ENCODE data around the gene TCAP. TPM values are rescaled to one million over a fixed set of nuclear protein-coding genes. Genes with fewer than 3 reads are reported as not detected.
A peak's percentile ranks its signal among the peaks of the same experiment; 100 is the strongest.
"Not testable (repeated sequence)": the region's sequence is repeated elsewhere in the genome, so short reads cannot be mapped to it uniquely, and the experiment has no call there.

TCAP gene
- polyA plus RNA-seq, 1 donor from 2014 or later: not detected

- peaks cover 8 to 19% (median 11%) of the 10 kb centered on the region in 3 donors for H3K4me1 Mint-ChIP-seq
- H3K27ac Mint-ChIP-seq: peak overlapping the region in 2 of 3 donors; percentile 63 to 82
- no peaks in the 10 kb centered on the region for H3K36me3 Mint-ChIP-seq
- peaks cover 30% of the 10 kb centered on the region for H3K27me3 Mint-ChIP-seq
- H3K9me3 Mint-ChIP-seq: peaks cover 0 to 2% (median 0%) of the 10 kb centered on the region in 3 donors
- H3K4me3 Mint-ChIP-seq: no peak overlapping the region
These were observed 38.0 kb downstream of the TCAP start for GRCh38 chr17:39702901-39703893.

DNA sequence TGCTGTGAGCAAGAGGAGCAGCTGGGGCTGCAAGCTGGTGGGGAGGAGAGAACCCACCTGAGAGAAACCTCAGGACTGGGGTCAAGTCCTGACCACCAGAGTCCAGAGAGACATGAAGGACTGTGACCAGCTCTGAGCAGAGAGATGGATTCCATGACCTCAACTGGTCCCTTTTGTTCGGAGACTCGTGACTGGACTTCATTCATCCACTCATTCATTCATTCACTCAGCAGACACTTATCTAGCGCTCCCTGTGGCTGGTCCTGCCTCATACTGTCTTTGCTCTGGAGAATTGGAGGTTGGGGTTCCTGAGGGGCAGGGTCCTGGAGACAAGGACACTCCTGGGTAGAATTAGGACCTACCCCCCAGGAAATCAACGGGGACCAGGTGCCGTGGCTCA is 38.8 kb downstream of the TCAP start:
- H3K36me3 Mint-ChIP-seq: no peaks in the 10 kb centered on the region
- peaks cover 0 to under 1% (median 0%) of the 10 kb centered on the region in 3 donors for H3K9me3 Mint-ChIP-seq
- H3K4me3 Mint-ChIP-seq: no peak overlapping the region
- H3K4me1 Mint-ChIP-seq: peaks cover 8 to 21% (median 11%) of the 10 kb centered on the region in 3 donors
- peak overlapping the region in 2 of 3 donors; percentile 63 to 82 for H3K27ac Mint-ChIP-seq
- peaks cover 25% of the 10 kb centered on the region for H3K27me3 Mint-ChIP-seq

DNA sequence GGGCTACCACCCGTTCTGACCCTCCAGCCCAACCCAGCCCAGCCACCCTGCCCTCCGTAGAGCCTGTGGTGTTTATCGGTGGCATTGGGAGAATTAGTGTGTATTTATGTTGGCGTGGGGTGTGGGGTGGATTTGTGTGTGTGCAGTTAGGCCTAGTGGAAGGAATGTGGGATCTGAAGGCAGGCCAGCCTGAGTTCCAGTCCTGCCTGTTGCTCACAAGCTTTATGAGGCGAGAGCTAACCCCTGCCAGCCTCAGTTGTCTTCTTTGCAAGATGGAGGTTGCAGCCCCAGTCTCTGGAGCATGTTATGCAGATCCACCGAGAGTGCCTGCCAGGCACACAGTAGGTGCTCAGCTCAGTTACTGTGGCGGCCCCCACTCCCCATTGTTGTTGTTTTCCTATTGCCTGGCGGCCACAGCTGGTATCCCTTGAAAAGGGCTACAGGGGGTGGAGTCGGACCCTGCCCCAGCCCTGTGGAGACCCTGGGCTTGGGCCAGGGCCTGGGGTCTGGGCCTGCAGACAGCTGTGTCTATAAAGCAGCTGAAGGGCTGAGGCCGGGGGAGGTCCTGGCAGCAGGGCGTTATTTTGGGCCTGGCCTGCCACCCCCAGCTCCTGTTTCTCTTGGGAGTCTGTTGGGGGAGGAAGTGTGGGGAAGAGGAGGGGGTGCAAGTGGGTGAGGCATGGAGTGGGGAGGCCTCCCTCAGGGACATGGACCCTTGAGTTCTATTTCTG is 39.8 kb downstream of the TCAP start:
- H3K27me3 Mint-ChIP-seq: peaks cover 15% of the 10 kb centered on the region
- H3K36me3 Mint-ChIP-seq: peaks cover 2% of the 10 kb centered on the region
- no peak overlapping the region for H3K27ac Mint-ChIP-seq
- H3K9me3 Mint-ChIP-seq: no peaks in the 10 kb centered on the region
- peaks cover 9 to 21% (median 11%) of the 10 kb centered on the region in 3 donors for H3K4me1 Mint-ChIP-seq
- no peak overlapping the region for H3K4me3 Mint-ChIP-seq

GRCh38 chr17:39705786-39706348 is 40.7 kb downstream of the TCAP start:
- peaks cover 12% of the 10 kb centered on the region for H3K27me3 Mint-ChIP-seq
- peaks cover 2% of the 10 kb centered on the region for H3K36me3 Mint-ChIP-seq
- no peak overlapping the region for H3K4me3 Mint-ChIP-seq
- H3K4me1 Mint-ChIP-seq: peaks cover 9 to 21% (median 11%) of the 10 kb centered on the region in 3 donors
- no peak overlapping the region for H3K27ac Mint-ChIP-seq
- H3K9me3 Mint-ChIP-seq: no peaks in the 10 kb centered on the region

DNA sequence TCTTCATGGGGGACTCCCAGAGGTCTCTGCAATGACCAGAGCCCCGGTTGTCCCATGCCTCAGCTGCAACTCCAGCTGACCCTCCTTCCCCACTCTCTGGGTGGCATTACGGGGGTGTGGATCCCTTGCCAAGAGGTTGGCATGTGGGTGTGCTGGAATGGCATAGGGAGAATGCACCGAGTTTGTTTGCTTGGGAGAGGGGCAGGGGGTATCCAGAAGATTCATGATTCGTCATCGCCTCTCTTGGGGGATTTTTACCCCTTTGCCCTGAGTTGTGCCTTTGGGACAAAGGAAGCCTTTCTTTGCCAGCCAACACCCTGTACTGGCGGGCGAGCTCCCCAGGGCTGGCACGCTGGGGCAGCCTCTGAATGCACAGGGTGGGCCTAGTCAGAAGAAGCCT is 41.2 kb downstream of the TCAP start:
- Mint-ChIP-seq H3K4me1 (peaks cover 8 to 21% (median 11%) of the 10 kb centered on the region in 3 donors), H3K27ac (no peak overlapping the region), H3K4me3 (no peak overlapping the region), H3K36me3 (peaks cover 2% of the 10 kb centered on the region), H3K9me3 (no peaks in the 10 kb centered on the region), H3K27me3 (peaks cover 7% of the 10 kb centered on the region)

GRCh38 chr17:39706921-39707337 is 41.8 kb downstream of the TCAP start:
- Mint-ChIP-seq H3K4me3 (no peak overlapping the region), H3K27ac (no peak overlapping the region), H3K36me3 (peaks cover 2% of the 10 kb centered on the region), H3K27me3 (peaks cover 4% of the 10 kb centered on the region), H3K9me3 (no peaks in the 10 kb centered on the region), H3K4me1 (peaks cover 8 to 21% (median 11%) of the 10 kb centered on the region in 3 donors)

GRCh38 chr17:39709319-39709997 is 44.3 kb downstream of the TCAP start:
- Mint-ChIP-seq H3K4me3 (peak overlapping the region in 1 of 4 donors; percentile 67), H3K36me3 (peaks cover 9% of the 10 kb centered on the region)

GRCh38 chr17:39709998-39710964 is 45.1 kb downstream of the TCAP start:
- Mint-ChIP-seq H3K4me3 (no peak overlapping the region), H3K36me3 (peaks cover 9% of the 10 kb centered on the region), H3K9me3 (no peaks in the 10 kb centered on the region), H3K4me1 (peaks cover 6 to 15% (median 6%) of the 10 kb centered on the region in 3 donors), H3K27me3 (no peaks in the 10 kb centered on the region), H3K27ac (no peak overlapping the region)

More at GRCh38 chr17:39709319-39709997, 44.3 kb downstream of the TCAP start:
- Mint-ChIP-seq H3K9me3 (no peaks in the 10 kb centered on the region), H3K27me3 (no peaks in the 10 kb centered on the region), H3K27ac (no peak overlapping the region), H3K4me1 (peaks cover 6 to 15% (median 7%) of the 10 kb centered on the region in 3 donors)

DNA sequence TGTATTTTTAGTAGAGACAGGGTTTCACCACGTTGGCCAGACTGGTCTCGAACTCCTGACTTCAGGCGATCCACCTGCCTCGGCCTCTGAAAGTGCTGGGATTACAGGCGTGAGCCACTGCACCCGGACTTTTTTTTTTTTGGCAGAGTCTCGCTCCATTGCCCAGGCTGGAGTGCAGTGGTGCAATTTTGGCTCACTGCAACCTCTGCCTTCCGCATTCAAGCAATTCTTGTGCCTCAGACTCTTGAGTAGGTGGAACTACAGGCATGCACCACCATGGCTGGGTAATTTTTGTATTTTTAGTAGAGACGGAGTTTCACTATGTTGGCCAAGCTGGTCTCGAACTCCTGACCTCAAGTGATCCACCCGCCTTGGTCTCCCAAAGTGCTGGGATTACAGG is 45.9 kb downstream of the TCAP start:
- not testable (repeated sequence) for H3K27ac Mint-ChIP-seq, H3K27me3 Mint-ChIP-seq, H3K4me3 Mint-ChIP-seq, H3K9me3 Mint-ChIP-seq, H3K36me3 Mint-ChIP-seq
- H3K4me1 Mint-ChIP-seq: peaks cover 6 to 15% (median 6%) of the 10 kb centered on the region in 3 donors

- Mint-ChIP-seq H3K4me1 (peaks cover 5 to 13% (median 5%) of the 10 kb centered on the region in 3 donors), H3K36me3 (peaks cover 9% of the 10 kb centered on the region), H3K4me3 (no peak overlapping the region), H3K27ac (no peak overlapping the region), H3K27me3 (no peaks in the 10 kb centered on the region), H3K9me3 (no peaks in the 10 kb centered on the region)
These were observed 46.7 kb downstream of the TCAP start for GRCh38 chr17:39711851-39712250.

DNA sequence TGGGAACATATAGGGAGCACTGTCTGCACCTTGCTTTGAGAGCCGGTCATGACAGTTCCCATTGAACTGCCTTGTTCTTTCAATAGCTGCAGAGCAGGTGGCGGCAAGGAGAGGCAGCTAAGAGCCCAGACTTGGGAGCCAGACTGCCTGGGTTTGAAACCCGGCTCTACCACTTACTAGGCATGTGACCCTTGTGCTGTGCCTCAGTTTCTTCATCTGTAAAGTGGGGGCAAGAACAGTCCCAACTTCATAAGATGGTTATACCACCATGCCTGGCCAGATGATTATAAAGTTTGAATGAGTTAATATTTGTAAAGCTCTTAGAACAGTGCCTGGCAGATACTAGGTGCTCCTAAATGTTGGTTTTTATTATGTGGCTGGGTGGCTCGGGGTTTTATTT is 49.1 kb downstream of the TCAP start:
- Mint-ChIP-seq H3K27ac (no peak overlapping the region), H3K4me1 (peaks cover 0 to 4% (median 1%) of the 10 kb centered on the region in 3 donors), H3K9me3 (no peaks in the 10 kb centered on the region), H3K27me3 (no peaks in the 10 kb centered on the region), H3K36me3 (peaks cover 9% of the 10 kb centered on the region), H3K4me3 (no peak overlapping the region)

GRCh38 chr17:39715375-39716072 is 50.4 kb downstream of the TCAP start:
- Mint-ChIP-seq H3K27me3 (no peaks in the 10 kb centered on the region), H3K4me3 (no peak overlapping the region), H3K9me3 (no peaks in the 10 kb centered on the region), H3K36me3 (peaks cover 10% of the 10 kb centered on the region), H3K4me1 (no peaks in the 10 kb centered on the region), H3K27ac (no peak overlapping the region)
